CD14-positive monocyte (primary cell): ENCODE data around the gene HAUS7. TPM values are rescaled to one million over a fixed set of nuclear protein-coding genes. Genes with fewer than 3 reads are reported as not detected.
A peak's percentile ranks its signal among the peaks of the same experiment; 100 is the strongest.

Source experiments
- DNase-seq, 3 donors: peaks; one replicate each; pipeline ENCODE4 v3.0.0-alpha.2; 2011 to 2022
- H2AFZ ChIP-seq: 2 replicates; pipeline ENCODE4 v1.6.0; 2012; ENCODE audit warnings: mild to moderate bottlenecking, low read depth, low read length, inconsistent platforms; ENCODE audit not compliant: insufficient read depth, poor library complexity, severe bottlenecking
- H3K27ac ChIP-seq, 2 donors: 1 replicate in 1 of 2; 2 replicates in 1 of 2; pipeline ENCODE4 v1.5.1; 2012 to 2013; ENCODE audit warnings: low read length in 2 of 2, control low read depth in 1 of 2, inconsistent platforms in 1 of 2, low read depth in 1 of 2, mild to moderate bottlenecking in 1 of 2
- H3K27me3 ChIP-seq, 2 donors: one replicate each; pipeline versions ENCODE4 v1.6.0 to v1.6.1; 2011 to 2013; ENCODE audit warnings: low read length in 2 of 2; ENCODE audit not compliant: control insufficient read depth in 2 of 2, insufficient read depth in 2 of 2
- H3K36me3 ChIP-seq, 2 donors: replicated peaks in 1 of 2; 1 replicate in 1 of 2; 2 replicates in 1 of 2; pipeline versions ENCODE4 v1.5.1 to v1.6.1; 2012 to 2013; ENCODE audit warnings: low read length in 2 of 2, control low read depth in 1 of 2, inconsistent platforms in 1 of 2, mild to moderate bottlenecking in 1 of 2; ENCODE audit not compliant: insufficient read depth in 2 of 2, control insufficient read depth in 1 of 2
- H3K4me1 ChIP-seq, 2 donors: 1 replicate in 1 of 2; 2 replicates in 1 of 2; pipeline versions ENCODE4 v1.5.1 to v1.6.1; 2012 to 2013; ENCODE audit warnings: low read length in 2 of 2, control low read depth in 1 of 2, inconsistent platforms in 1 of 2, mild to moderate bottlenecking in 1 of 2, moderate library complexity in 1 of 2; ENCODE audit not compliant: insufficient read depth in 2 of 2, control insufficient read depth in 1 of 2
- H3K4me2 ChIP-seq: replicated peaks from 2 replicates; pipeline ENCODE3; 2012; ENCODE audit warnings: low read length, moderate library complexity, mild to moderate bottlenecking; ENCODE audit not compliant: poor library complexity, severe bottlenecking; ENCODE audit errors: extremely low read depth
- H3K4me3 ChIP-seq, 3 experiments: fragments of 200-600 bp in 1 of 3; sonication (generic) in 1 of 3; replicated peaks in 1 of 3; 1 replicate in 2 of 3; 2 replicates in 1 of 3; pipeline ENCODE4 v1.5.1; 2011 to 2013; ENCODE audit warnings: low read length in 3 of 3, mild to moderate bottlenecking in 3 of 3, control low read depth in 2 of 3, low read depth in 2 of 3, inconsistent platforms in 1 of 3, moderate library complexity in 1 of 3
- H3K79me2 ChIP-seq: 2 replicates; pipeline ENCODE4 v1.6.0; 2012; ENCODE audit warnings: mild to moderate bottlenecking, control low read depth, inconsistent platforms, low read length, moderate library complexity; ENCODE audit not compliant: insufficient read depth
- H3K9ac ChIP-seq: 2 replicates; pipeline ENCODE4 v1.6.0; 2017; ENCODE audit warnings: low read length, mild to moderate bottlenecking; ENCODE audit not compliant: insufficient read depth, poor library complexity, severe bottlenecking
- H3K9me3 ChIP-seq, 2 donors: replicated peaks in 1 of 2; 1 replicate in 1 of 2; 2 replicates in 1 of 2; pipeline versions ENCODE4 v1.5.1 to v1.6.1; 2012 to 2013; ENCODE audit warnings: low read length in 2 of 2, control low read depth in 1 of 2; ENCODE audit not compliant: control insufficient read depth in 1 of 2, insufficient read depth in 1 of 2
- H4K20me1 ChIP-seq: 2 replicates; pipeline ENCODE4 v1.6.0; 2012; ENCODE audit warnings: mild to moderate bottlenecking, low read length, control low read depth, moderate library complexity; ENCODE audit not compliant: insufficient read depth
- H3K27ac Mint-ChIP-seq, 7 donors: one replicate each; pipeline ENCODE4 v1.8.0; 2020; ENCODE audit warnings: mild to moderate bottlenecking in 7 of 7, mixed read lengths in 7 of 7, moderate library complexity in 6 of 7, inconsistent platforms in 2 of 7
- H3K27me3 Mint-ChIP-seq, 3 donors: one replicate each; pipeline ENCODE4 v1.8.0; 2021 to 2022; ENCODE audit warnings: low read depth in 3 of 3, mild to moderate bottlenecking in 3 of 3, mixed read lengths in 3 of 3, moderate library complexity in 3 of 3, inconsistent platforms in 1 of 3
- H3K36me3 Mint-ChIP-seq, 2 donors: one replicate each; pipeline ENCODE4 v1.8.0; 2020; ENCODE audit warnings: mixed read lengths in 2 of 2, inconsistent platforms in 1 of 2, mild to moderate bottlenecking in 1 of 2
- H3K4me1 Mint-ChIP-seq: one replicate; pipeline ENCODE4 v1.8.0; 2020; ENCODE audit warnings: mild to moderate bottlenecking, mixed read lengths
- H3K4me3 Mint-ChIP-seq, 2 donors: one replicate each; pipeline ENCODE4 v1.8.0; 2020; ENCODE audit warnings: mild to moderate bottlenecking in 2 of 2, mixed read lengths in 2 of 2, moderate library complexity in 1 of 2
- H3K9me3 Mint-ChIP-seq, 7 donors: one replicate each; pipeline ENCODE4 v1.8.0; 2020 to 2022; ENCODE audit warnings: mixed read lengths in 7 of 7, mild to moderate bottlenecking in 6 of 7, moderate library complexity in 6 of 7, inconsistent platforms in 2 of 7
- CTCF ChIP-seq: fragments of 200-600 bp; IDR thresholded peaks from one replicate; pipeline ENCODE4 v1.8.0; 2022; ENCODE audit warnings: antibody characterized with exemption, mild to moderate bottlenecking
- WGBS: methylation state at CpG from one replicate; pipeline ENCODE4 v1.1.5; 2013; ENCODE audit warnings: missing lambda C conversion rate; ENCODE audit not compliant: insufficient coverage; 5-methylcytosine and 5-hydroxymethylcytosine counted together
- intact Hi-C, 2 donors: fragments of 100-400 bp; cut with micrococcal nuclease; formaldehyde crosslinking; loops; one replicate each; pipeline versions ENCODE4 v1.15.0 to v1.15.1; 2023
- polyA plus RNA-seq, 3 donors: library from polyadenylated mRNA; depleted of rRNA in 1 of 3; unstranded in 2 of 3; stranded (reverse) in 1 of 3; fragments of 300-500 nt in 2 of 3; fragments of >200 nt in 1 of 3; fragmentation: Illumina TruSeq in 2 of 3; gene quantifications; 1 replicate in 2 of 3; 2 replicates in 1 of 3; pipeline ENCODE4 v1.2.3, GENCODE V29; 2012 to 2021
- small RNA-seq: library from RNA; depleted of rRNA; stranded (forward); fragments of <200 nt; gene quantifications from one replicate; pipeline ENCODE3, GENCODE V24; 2012; ENCODE audit warnings: low read depth; ENCODE audit not compliant: insufficient read length

HAUS7 gene
- polyA plus RNA-seq, 3 donors, result 23.8 to 37.5 (median 26.7) TPM

GRCh38 chrX:153398275-153398960 is 72.0 kb downstream of the HAUS7 start:
- H3K27me3 ChIP-seq, result no peaks in the 10 kb centered on the region
- peaks cover 3 to 6% (median 6%) of the 10 kb centered on the region in 3 donors for H3K27me3 Mint-ChIP-seq
- no peaks in the 10 kb centered on the region for H3K36me3 Mint-ChIP-seq
- peaks cover 0 to 7% of the 10 kb centered on the region in 2 donors for H3K9me3 ChIP-seq
- H3K9ac ChIP-seq, result no peak overlapping the region
- H3K36me3 ChIP-seq, result no peaks in the 10 kb centered on the region
- no CpG with 5 or more reads among the region's 17 CpGs for WGBS
- H3K9me3 Mint-ChIP-seq, result peaks cover 0 to 10% (median 6%) of the 10 kb centered on the region in 7 donors
- H3K27ac Mint-ChIP-seq, result peak overlapping the region in 1 of 7 donors; percentile 15
- H4K20me1 ChIP-seq, result no peaks in the 10 kb centered on the region
- no peak overlapping the region for H3K4me3 ChIP-seq
- peaks cover 4% of the 10 kb centered on the region for H3K4me1 Mint-ChIP-seq
- no peak overlapping the region for H3K27ac ChIP-seq
- intact Hi-C loops, result no loop called here
- H3K79me2 ChIP-seq, result no peaks in the 10 kb centered on the region
- DNase-seq, result no peak
- no peak for TF ChIP-seq CTCF
- H2AFZ ChIP-seq, result no peak overlapping the region
- peaks cover 0 to 2% of the 10 kb centered on the region in 2 donors for H3K4me1 ChIP-seq
- no peak overlapping the region for H3K4me2 ChIP-seq
- no peak overlapping the region for H3K4me3 Mint-ChIP-seq

Small RNA genes lying within 50 kb of the gene (small RNA-seq; reads per million reads assigned to genes)
- gene RN7SL667P, result not detected

Other genes with a start within 250 kb of the HAUS7 start
- not detected for gene PNMA6F, start 148.8 kb downstream of the HAUS7 start, polyA plus RNA-seq
- 1 to 10 TPM; 1.0 to 4.7 (median 2.1) TPM for gene ZNF275, start 136.4 kb downstream of the HAUS7 start, polyA plus RNA-seq
- gene PNMA6E, start 69.2 kb downstream of the HAUS7 start, polyA plus RNA-seq, result not detected
- under 1 TPM; 0.04 to 0.96 (median 0.13) TPM for gene ZFP92, start 59.1 kb downstream of the HAUS7 start, polyA plus RNA-seq
- 1 to 10 TPM in 1 of 3 donors, not detected in 2; 1.5 TPM for gene TREX2, start 24.5 kb downstream of the HAUS7 start, polyA plus RNA-seq
- gene BGN, start 24.4 kb upstream of the HAUS7 start, polyA plus RNA-seq, result not detected
- gene ATP2B3, start 47.1 kb upstream of the HAUS7 start, polyA plus RNA-seq, result under 1 TPM in 1 of 3 donors, not detected in 2; 0.01 TPM
- 10 to 100 TPM; 21.8 to 35.6 (median 29.3) TPM for gene CCNQ, start 128.6 kb upstream of the HAUS7 start, polyA plus RNA-seq
- gene DUSP9, start 176.6 kb upstream of the HAUS7 start, polyA plus RNA-seq, result not detected
- not detected for gene PNCK, start 203.2 kb upstream of the HAUS7 start, polyA plus RNA-seq
- gene SLC6A8, start 217.3 kb upstream of the HAUS7 start, polyA plus RNA-seq, result 1 to 10 TPM in 1 of 3 donors, under 1 TPM in 2; 0.23 to 5.6 (median 0.85) TPM